Measurements from ENCODE around the gene WDR75.

DNA sequence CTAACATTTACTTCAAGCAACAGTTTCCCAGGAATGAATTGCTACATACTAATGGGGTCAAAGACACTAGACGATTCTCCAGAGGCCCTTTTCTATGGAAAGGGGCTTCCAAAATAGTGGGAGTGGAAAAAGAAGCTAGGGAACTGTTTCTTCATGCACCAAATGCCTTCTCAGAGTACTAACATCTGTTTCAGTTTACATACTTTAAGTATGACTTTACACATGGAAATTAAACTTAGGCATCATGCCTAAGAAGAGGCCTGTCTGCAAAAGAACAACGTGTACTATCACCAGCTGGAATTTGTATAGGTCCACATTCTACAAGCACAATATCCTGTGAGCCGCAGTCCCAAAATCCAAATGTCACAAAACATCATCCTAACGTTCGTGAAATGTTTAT, 29.4 kb upstream of the WDR75 start:
- TF ChIP-seq, protein P1, sequence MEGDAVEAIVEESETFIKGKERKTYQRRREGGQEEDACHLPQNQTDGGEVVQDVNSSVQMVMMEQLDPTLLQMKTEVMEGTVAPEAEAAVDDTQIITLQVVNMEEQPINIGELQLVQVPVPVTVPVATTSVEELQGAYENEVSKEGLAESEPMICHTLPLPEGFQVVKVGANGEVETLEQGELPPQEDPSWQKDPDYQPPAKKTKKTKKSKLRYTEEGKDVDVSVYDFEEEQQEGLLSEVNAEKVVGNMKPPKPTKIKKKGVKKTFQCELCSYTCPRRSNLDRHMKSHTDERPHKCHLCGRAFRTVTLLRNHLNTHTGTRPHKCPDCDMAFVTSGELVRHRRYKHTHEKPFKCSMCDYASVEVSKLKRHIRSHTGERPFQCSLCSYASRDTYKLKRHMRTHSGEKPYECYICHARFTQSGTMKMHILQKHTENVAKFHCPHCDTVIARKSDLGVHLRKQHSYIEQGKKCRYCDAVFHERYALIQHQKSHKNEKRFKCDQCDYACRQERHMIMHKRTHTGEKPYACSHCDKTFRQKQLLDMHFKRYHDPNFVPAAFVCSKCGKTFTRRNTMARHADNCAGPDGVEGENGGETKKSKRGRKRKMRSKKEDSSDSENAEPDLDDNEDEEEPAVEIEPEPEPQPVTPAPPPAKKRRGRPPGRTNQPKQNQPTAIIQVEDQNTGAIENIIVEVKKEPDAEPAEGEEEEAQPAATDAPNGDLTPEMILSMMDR (conservative IDR thresholded peaks at IDR 0.05; ENCODE audit: low read length) = no peak
- TF ChIP-seq EZH2phosphoT487 (IDR thresholded peaks at IDR 0.05; ENCODE audit: borderline replicate concordance, low read depth, low read length) = no peak

Data from OCI-LY7 (cell line).